ENCODE data around the gene CIRBP. TPM values are rescaled to one million over a fixed set of nuclear protein-coding genes. Genes with fewer than 3 reads are reported as not detected.
A peak's percentile ranks its signal among the peaks of the same experiment; 100 is the strongest.

Gene CIRBP
- total RNA-seq, 4 donors from 2014 or later = 258 to 623 (median 458) TPM

DNA sequence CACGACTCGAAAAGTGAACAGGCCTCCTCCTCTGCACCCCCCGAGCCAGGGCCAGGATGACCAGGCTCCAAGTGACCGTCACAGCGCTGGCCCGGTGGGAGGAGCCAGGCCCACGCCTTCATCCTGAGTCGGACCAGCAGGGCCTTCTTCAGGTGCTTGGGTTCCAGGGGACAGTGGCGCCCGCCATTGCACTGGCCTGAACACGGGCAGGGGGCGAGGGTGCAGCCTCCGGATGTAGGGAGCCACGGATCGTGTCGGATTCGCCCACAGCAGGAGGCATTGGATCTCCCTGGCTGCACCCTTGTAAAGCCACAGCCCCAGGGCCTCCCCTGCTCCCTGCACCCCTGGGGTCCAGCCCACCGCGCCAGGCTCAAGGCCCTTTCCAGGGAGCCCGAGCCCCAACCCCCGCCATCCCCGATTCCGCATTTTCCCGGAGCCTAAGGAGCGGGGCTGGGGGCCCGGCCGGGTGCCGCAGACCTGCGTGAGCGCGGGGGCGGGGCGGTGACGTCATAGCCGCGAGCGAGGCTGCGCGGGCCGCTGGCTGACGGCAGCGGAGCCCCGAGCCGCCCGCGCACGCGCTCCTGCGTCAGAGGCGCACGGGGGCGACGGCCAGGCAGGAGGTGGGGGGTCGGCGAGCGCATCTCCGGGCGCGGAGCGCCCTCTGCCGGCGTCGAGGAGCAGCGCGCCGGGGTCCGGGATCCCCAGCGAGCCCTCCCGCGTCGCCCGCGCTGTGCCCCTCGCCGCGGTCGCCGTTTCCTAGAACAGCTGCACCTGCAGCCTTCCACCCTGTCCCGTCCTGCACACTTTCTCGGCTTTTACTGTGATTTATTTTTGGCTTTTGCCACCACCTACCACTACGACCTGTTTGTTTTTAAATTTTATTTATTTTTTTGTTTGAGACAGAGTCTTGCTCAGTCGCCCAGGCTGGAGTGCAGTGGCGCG is 29.1 kb upstream of the CIRBP start:
- TF ChIP-seq, protein P1, sequence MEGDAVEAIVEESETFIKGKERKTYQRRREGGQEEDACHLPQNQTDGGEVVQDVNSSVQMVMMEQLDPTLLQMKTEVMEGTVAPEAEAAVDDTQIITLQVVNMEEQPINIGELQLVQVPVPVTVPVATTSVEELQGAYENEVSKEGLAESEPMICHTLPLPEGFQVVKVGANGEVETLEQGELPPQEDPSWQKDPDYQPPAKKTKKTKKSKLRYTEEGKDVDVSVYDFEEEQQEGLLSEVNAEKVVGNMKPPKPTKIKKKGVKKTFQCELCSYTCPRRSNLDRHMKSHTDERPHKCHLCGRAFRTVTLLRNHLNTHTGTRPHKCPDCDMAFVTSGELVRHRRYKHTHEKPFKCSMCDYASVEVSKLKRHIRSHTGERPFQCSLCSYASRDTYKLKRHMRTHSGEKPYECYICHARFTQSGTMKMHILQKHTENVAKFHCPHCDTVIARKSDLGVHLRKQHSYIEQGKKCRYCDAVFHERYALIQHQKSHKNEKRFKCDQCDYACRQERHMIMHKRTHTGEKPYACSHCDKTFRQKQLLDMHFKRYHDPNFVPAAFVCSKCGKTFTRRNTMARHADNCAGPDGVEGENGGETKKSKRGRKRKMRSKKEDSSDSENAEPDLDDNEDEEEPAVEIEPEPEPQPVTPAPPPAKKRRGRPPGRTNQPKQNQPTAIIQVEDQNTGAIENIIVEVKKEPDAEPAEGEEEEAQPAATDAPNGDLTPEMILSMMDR (IDR thresholded peaks at IDR 0.05) = peak; percentile 83 to 97 (median 95)
- TF ChIP-seq POLR2A (IDR thresholded peaks at IDR 0.05) = no peak
- Histone ChIP-seq H3K27ac (peak overlapping the region; percentile 58 to 93 (median 82)), H3K4me1 (peaks cover 6 to 66% (median 50%) of the 10 kb centered on the region in 4 donors), H3K9me3 (no peaks in the 10 kb centered on the region), H3K27me3 (peaks cover 0 to 14% of the 10 kb centered on the region in 2 donors), H3K36me3 (peaks cover 0 to 9% (median 0%) of the 10 kb centered on the region in 3 donors), H3K4me3 (peak overlapping the region; percentile 22 to 97 (median 95))
- DNase-seq = peak; percentile 83 to 93 (median 85)

DNA sequence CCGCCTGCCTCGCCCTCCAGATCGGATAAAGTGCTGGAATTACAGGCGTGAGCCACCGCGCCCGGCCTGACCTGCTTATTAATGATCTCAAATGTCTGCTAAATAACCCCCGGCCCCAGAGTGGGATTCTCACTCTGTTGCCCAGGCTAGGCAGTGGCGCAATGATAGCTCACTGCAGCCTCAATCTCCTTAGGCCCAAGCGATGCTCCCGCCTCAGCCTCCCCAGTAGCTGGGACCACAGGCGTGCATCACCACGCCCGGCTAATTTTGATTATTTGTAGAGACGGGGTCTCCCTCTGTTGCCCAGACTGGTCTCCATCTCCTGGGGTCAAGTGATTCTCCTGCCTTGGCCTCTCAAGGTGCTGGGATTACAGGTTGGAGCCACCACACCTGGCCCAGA is 28.2 kb upstream of the CIRBP start:
- peak in 1 of 3 donors; percentile 57 for DNase-seq
- H3K9me3 ChIP-seq = no peaks in the 10 kb centered on the region
- peaks cover 7 to 73% (median 55%) of the 10 kb centered on the region in 4 donors for H3K4me1 ChIP-seq
- no peak for TF ChIP-seq POLR2A (IDR thresholded peaks at IDR 0.05)
- TF ChIP-seq, protein P1 (IDR thresholded peaks at IDR 0.05) = no peak
- peak overlapping the region in 3 of 4 donors; percentile 95 to 97 (median 95) for H3K4me3 ChIP-seq
- H3K36me3 ChIP-seq = peaks cover 0 to 9% (median 0%) of the 10 kb centered on the region in 3 donors
- peak overlapping the region in 3 of 4 donors; percentile 92 to 99 (median 93) for H3K27ac ChIP-seq
- peaks cover 0 to 11% of the 10 kb centered on the region in 2 donors for H3K27me3 ChIP-seq

DNA sequence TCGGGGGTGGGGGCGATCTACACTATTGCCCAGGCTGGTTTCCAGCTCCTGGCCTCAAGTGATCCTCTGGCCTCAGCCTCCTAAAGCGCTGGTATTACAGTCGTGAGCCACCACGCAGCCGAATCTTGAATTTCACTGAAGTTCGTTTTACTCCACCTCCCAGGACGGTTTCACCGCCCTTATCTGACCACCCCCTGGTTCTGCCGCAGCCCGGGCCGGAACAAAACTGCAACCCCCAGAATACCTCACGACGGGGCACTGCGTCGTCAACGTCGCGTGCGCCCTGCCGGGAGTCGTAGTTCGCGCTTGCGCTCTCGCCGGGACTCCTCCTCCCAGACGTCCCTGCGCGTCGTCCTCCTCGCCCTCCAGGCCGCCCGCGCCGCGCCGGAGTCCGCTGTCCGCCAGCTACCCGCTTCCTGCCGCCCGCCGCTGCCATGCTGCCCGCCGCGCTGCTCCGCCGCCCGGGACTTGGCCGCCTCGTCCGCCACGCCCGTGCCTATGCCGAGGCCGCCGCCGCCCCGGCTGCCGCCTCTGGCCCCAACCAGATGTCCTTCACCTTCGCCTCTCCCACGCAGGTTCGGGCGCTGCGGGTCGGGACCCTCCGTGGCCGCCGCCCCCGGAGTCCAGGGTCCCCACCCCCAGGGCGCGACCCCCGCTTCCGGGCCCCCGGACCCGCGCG is 27.6 kb upstream of the CIRBP start, which contains the start of gene ATP5F1D:
Gene ATP5F1D, plus strand, starts transcription at position 335 of the 679 bp plus-strand sequence. Its CDS starts 100 bp downstream, at position 435.
- TF ChIP-seq POLR2A (IDR thresholded peaks at IDR 0.05) = peak; percentile 75 to 76
- TF ChIP-seq, protein P1 (IDR thresholded peaks at IDR 0.05) = peak in 1 of 6 experiments; percentile 6
- H3K27me3 ChIP-seq = peaks cover 0 to 7% of the 10 kb centered on the region in 2 donors
- H3K36me3 ChIP-seq = peaks cover 0 to 9% (median 0%) of the 10 kb centered on the region in 3 donors
- peak within 1 kb of the TSS; percentile 88 to 97 (median 95) for H3K4me3 ChIP-seq
- H3K9me3 ChIP-seq = no peaks in the 10 kb centered on the region
- DNase-seq = peak; percentile 91 to 97 (median 96)
- peak within 1 kb of the TSS; percentile 92 to 100 (median 96) for H3K27ac ChIP-seq
- peaks cover 7 to 79% (median 58%) of the 10 kb centered on the region in 4 donors for H3K4me1 ChIP-seq

DNA sequence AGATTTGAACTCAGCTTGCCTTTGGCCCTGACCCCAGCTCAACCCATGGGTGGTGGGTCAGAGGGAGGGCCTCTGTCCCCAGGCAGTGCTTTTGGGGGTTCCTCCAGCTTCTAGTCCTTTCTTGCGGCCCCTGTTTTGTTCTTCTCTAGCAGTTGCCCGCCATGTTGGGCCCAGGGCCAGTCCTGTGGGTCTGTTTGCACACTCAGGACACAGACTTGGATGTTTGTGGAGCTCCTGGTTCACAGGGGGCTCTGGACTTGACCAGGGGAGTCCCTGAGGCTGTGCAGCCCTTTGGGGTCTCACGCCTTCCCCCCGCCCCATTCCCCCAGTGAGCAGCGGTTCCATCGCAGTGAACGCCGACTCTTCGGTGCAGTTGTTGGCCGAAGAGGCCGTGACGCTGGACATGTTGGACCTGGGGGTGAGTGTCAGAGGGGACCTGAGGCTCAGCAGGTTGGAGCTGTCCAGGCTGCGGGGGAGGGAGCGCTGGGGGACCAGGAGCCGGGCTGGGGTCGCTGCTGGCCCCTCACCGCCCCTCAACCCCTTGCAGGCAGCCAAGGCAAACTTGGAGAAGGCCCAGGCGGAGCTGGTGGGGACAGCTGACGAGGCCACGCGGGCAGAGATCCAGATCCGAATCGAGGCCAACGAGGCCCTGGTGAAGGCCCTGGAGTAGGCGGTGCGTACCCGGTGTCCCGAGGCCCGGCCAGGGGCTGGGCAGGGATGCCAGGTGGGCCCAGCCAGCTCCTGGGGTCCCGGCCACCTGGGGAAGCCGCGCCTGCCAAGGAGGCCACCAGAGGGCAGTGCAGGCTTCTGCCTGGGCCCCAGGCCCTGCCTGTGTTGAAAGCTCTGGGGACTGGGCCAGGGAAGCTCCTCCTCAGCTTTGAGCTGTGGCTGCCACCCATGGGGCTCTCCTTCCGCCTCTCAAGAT is 25.1 kb upstream of the CIRBP start:
- H3K9me3 ChIP-seq = no peaks in the 10 kb centered on the region
- no peak for TF ChIP-seq POLR2A (IDR thresholded peaks at IDR 0.05)
- TF ChIP-seq, protein P1 (IDR thresholded peaks at IDR 0.05) = peak; percentile 94 to 98 (median 98)
- H3K4me1 ChIP-seq = peaks cover 7 to 74% (median 52%) of the 10 kb centered on the region in 4 donors
- H3K27me3 ChIP-seq = no peaks in the 10 kb centered on the region
- H3K36me3 ChIP-seq = peaks cover 0 to 9% (median 0%) of the 10 kb centered on the region in 3 donors
- peak overlapping the region; percentile 82 to 100 (median 100) for H3K27ac ChIP-seq
- H3K4me3 ChIP-seq = peak overlapping the region in 3 of 4 donors; percentile 22 to 95 (median 95)
- DNase-seq = peak; percentile 81 to 94 (median 92)

Data from Peyer's patch (tissue), 4 donors.